ENCODE data around the gene SUCNR1.
A peak's percentile ranks its signal among the peaks of the same experiment; 100 is the strongest.

Gene SUCNR1, protein sequence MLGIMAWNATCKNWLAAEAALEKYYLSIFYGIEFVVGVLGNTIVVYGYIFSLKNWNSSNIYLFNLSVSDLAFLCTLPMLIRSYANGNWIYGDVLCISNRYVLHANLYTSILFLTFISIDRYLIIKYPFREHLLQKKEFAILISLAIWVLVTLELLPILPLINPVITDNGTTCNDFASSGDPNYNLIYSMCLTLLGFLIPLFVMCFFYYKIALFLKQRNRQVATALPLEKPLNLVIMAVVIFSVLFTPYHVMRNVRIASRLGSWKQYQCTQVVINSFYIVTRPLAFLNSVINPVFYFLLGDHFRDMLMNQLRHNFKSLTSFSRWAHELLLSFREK

GRCh38 chr3:151873398-151873797, at the start of gene SUCNR1:
Gene SUCNR1, plus strand, starts transcription at chr3:151873643. Its CDS starts 6,250 bp downstream, at chr3:151879893.
- no peak for TF ChIP-seq CTCF (IDR thresholded peaks at IDR 0.05)
- Mint-ChIP-seq H3K27ac (no peak within 1 kb of the TSS), H3K36me3 (ENCODE audit: low read depth) (no peaks in the 10 kb centered on the region), H3K27me3 (ENCODE audit: low read depth, poor library complexity) (no peaks in the 10 kb centered on the region), H3K4me3 (no peak within 1 kb of the TSS), H3K9me3 (no peaks in the 10 kb centered on the region), H3K4me1 (peaks cover 19% of the 10 kb centered on the region)
- no peak for DNase-seq

- no peak for DNase-seq
- H3K27ac Mint-ChIP-seq, result no peak overlapping the region
- H3K4me1 Mint-ChIP-seq, result no peaks in the 10 kb centered on the region
- no peak for TF ChIP-seq CTCF (IDR thresholded peaks at IDR 0.05)
- peaks cover 19% of the 10 kb centered on the region for H3K9me3 Mint-ChIP-seq
- peaks cover 7% of the 10 kb centered on the region for H3K36me3 Mint-ChIP-seq (ENCODE audit: low read depth)
- H3K27me3 Mint-ChIP-seq (ENCODE audit: low read depth, poor library complexity), result peaks cover 3% of the 10 kb centered on the region
- H3K4me3 Mint-ChIP-seq, result no peak overlapping the region
Observed at GRCh38 chr3:151827816-151828215, 45.6 kb upstream of the SUCNR1 start.

DNA sequence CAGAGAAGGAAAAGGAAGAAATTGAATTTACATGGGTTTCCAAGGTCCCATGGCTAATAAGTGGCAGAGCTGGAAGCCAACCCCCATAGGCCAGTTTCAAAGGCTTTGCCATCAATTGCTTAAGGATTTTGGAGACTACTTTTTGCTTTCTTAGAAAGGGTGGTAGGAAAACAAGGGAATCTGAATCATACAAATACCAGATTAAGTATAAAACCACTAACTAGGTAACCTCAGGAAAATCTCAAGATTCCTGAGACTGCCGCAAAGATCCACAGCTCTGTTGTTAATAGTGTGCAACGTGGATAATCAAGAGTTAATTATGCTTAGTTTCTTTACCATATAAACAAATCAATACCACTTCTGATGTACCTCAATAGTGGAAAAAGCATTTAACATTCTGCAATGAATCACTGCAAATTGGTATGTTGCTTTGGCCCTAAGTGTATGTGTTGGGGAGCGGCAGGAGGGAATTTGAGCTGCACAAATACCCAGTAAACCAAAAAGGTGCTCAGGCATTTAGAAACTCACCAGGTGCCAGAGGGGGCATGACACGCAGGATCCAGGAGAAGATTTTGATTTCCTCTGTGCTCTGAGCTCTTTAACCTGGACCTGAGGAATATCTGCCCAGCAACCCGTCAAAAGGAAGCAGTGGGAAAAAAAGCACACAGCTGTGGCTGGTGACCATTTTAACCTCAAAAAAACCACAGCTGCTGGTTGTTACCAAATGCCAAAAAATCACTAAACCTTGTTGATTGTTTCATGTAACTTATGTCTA, 37.5 kb upstream of the SUCNR1 start:
- H3K4me3 Mint-ChIP-seq, result no peak overlapping the region
- DNase-seq, result no peak
- no peaks in the 10 kb centered on the region for H3K27me3 Mint-ChIP-seq (ENCODE audit: low read depth, poor library complexity)
- H3K9me3 Mint-ChIP-seq, result no peaks in the 10 kb centered on the region
- H3K36me3 Mint-ChIP-seq (ENCODE audit: low read depth), result no peaks in the 10 kb centered on the region
- TF ChIP-seq CTCF (IDR thresholded peaks at IDR 0.05), result no peak
- H3K27ac Mint-ChIP-seq, result no peak overlapping the region
- H3K4me1 Mint-ChIP-seq, result peaks cover 16% of the 10 kb centered on the region

DNA sequence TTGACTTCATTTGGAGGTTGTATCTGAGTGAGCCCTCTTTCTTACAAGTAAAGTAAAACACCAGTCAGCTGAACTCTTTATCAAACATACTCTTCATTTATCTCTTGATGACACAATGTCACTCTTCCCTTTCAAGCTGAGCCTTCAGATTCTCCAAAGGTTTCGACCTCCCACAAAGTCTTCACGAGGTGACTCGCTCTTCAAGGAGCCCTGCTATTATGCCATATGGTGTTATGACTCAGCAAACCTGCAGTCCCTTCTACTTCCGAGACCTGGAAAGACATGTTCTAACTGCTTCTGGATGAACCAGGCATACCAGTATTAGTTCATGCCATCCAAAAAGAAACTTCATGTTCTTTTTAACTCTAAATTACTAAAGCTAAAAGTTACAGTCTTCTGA, 36.4 kb upstream of the SUCNR1 start:
- Mint-ChIP-seq H3K9me3 (no peaks in the 10 kb centered on the region), H3K27me3 (ENCODE audit: low read depth, poor library complexity) (no peaks in the 10 kb centered on the region), H3K4me1 (peaks cover 16% of the 10 kb centered on the region), H3K4me3 (no peak overlapping the region), H3K27ac (no peak overlapping the region), H3K36me3 (ENCODE audit: low read depth) (no peaks in the 10 kb centered on the region)
- no peak for TF ChIP-seq CTCF (IDR thresholded peaks at IDR 0.05)
- DNase-seq, result no peak

DNA sequence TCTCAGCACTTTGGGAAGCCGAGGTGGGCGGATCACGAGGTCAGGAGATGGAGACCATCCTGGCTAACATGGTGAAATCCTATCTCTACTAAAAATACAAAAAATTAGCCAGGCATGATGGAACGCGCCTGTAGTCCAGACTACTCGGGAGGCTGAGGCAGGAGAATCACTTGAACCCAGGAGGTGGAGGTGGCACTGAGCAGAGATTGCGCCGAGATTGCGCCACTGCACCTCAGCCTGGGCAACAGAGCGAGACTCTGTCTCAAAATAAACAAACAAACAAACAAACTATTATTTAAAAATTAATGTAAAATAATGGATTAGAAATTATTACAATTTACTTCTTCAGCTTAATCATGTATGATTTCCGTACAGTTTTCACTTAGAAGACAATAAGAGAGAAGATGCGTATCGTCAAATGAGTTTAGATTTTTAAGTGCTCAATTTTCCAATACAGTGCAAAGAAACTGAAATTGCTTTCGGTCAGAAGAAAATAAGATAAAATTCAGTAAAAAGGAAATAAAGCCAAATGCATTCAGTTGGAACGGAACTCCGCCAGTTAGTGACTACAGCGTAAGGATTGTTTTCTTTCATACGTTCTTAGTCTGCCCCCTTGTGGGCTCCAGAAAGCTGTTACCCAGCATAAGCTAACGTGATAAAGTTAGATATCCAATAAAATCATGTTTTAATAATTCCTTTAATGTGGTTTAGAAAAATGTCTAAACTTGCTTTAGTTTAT, 34.7 kb upstream of the SUCNR1 start:
- Mint-ChIP-seq H3K4me1 (peaks cover 23% of the 10 kb centered on the region), H3K27me3 (ENCODE audit: low read depth, poor library complexity) (no peaks in the 10 kb centered on the region), H3K4me3 (no peak overlapping the region), H3K9me3 (no peaks in the 10 kb centered on the region), H3K27ac (no peak overlapping the region), H3K36me3 (ENCODE audit: low read depth) (no peaks in the 10 kb centered on the region)
- DNase-seq, result peak; percentile 43
- peak; percentile 85 for TF ChIP-seq CTCF (IDR thresholded peaks at IDR 0.05)

Data from nephron progenitor cell (in vitro differentiated cells).